ENCODE measurements around the gene ARHGEF10L. TPM values are rescaled to one million over a fixed set of nuclear protein-coding genes. Genes with fewer than 3 reads are reported as not detected.
A peak's percentile ranks its signal among the peaks of the same experiment; 100 is the strongest.
"Not testable (repeated sequence)": the region's sequence is repeated elsewhere in the genome, so short reads cannot be mapped to it uniquely, and the experiment has no call there.

Gene ARHGEF10L
- total RNA-seq, 2 donors from 2014 or later, result 81.4 to 93.1 TPM

DNA sequence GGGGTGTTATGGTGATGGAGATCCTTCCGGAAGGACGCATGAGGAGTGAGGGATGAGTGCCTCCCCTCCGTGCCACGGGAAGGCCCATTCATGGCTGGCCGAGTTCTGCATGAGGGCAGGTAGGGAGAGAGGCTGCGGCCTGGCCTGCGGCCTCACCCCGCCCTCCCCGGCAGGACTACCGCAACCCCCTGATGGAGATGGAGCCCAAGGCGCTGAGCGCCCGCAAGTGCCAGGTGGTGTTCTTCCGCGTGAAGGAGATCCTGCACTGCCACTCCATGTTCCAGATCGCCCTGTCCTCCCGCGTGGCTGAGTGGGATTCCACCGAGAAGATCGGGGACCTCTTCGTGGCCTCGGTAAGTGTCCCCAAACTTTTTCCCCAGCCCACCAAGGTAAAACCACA, 83.3 kb downstream of the ARHGEF10L start:
- no peak for ATAC-seq
- 90 to 98% methylated on average over 18 to 22 of the region's 22 CpGs for WGBS, 2 donors
- Histone ChIP-seq H3K9me3 (no peaks in the 10 kb centered on the region), H3K27ac (no peak overlapping the region), H3K27me3 (no peaks in the 10 kb centered on the region), H3K36me3 (replicated peaks in 1 of 2; ENCODE audit: insufficient read depth in 1 of 2, low read depth in 2 of 2) (peaks cover 14 to 51% of the 10 kb centered on the region in 2 donors), H3K4me3 (no peak overlapping the region), H3K4me1 (no peaks in the 10 kb centered on the region)
- intact Hi-C loops (cut with DNase I), result no loop called here
- no peak for TF ChIP-seq POLR2A (IDR thresholded peaks at IDR 0.05)
- TF ChIP-seq, protein P1, sequence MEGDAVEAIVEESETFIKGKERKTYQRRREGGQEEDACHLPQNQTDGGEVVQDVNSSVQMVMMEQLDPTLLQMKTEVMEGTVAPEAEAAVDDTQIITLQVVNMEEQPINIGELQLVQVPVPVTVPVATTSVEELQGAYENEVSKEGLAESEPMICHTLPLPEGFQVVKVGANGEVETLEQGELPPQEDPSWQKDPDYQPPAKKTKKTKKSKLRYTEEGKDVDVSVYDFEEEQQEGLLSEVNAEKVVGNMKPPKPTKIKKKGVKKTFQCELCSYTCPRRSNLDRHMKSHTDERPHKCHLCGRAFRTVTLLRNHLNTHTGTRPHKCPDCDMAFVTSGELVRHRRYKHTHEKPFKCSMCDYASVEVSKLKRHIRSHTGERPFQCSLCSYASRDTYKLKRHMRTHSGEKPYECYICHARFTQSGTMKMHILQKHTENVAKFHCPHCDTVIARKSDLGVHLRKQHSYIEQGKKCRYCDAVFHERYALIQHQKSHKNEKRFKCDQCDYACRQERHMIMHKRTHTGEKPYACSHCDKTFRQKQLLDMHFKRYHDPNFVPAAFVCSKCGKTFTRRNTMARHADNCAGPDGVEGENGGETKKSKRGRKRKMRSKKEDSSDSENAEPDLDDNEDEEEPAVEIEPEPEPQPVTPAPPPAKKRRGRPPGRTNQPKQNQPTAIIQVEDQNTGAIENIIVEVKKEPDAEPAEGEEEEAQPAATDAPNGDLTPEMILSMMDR (IDR thresholded peaks at IDR 0.05), result no peak
- DNase-seq, result no peak

DNA sequence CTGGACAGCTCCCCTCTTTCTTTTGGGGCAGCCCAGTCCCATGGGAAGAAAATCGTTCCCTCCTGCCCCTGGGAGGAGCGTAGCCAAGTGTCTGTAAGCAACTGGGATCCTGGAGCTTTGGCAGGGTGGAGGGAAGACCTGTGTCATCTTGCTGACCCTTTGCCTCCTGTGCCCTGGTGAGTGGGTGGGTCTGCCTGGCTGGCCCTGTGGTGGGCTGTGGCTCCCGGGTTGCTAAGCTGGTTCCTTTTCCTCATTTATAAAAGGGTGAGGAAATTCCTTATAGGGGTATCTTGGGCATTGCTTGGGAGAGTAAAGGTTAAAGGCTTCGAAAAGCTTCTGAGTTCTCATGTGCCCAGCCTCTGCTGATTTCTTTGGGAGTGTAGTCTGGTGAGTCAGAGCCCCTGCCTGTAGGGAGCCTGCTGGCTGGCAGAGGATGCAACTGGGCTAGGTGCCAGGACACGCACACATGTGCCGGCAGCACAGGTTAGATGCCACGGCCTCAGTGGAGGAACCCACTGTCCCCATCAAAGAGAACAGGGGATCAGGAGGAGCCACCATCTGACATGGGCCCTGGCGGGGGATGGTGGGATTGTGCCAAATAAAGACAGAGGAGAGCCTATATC, 85.2 kb downstream of the ARHGEF10L start:
- Histone ChIP-seq H3K36me3 (replicated peaks in 1 of 2; ENCODE audit: insufficient read depth in 1 of 2, low read depth in 2 of 2) (peaks cover 14 to 45% of the 10 kb centered on the region in 2 donors), H3K27me3 (no peaks in the 10 kb centered on the region), H3K9me3 (no peaks in the 10 kb centered on the region), H3K27ac (no peak overlapping the region), H3K4me3 (no peak overlapping the region), H3K4me1 (no peaks in the 10 kb centered on the region)
- no peak for TF ChIP-seq POLR2A (IDR thresholded peaks at IDR 0.05)
- TF ChIP-seq, protein P1 (IDR thresholded peaks at IDR 0.05), result no peak
- peak in 3 of 4 donors; percentile 35 to 73 (median 51) for DNase-seq
- peak; percentile 27 for ATAC-seq
- WGBS, 2 donors, result 59 to 63% methylated on average over 8 of the region's 8 CpGs
- intact Hi-C loops (cut with DNase I), result no loop called here

DNA sequence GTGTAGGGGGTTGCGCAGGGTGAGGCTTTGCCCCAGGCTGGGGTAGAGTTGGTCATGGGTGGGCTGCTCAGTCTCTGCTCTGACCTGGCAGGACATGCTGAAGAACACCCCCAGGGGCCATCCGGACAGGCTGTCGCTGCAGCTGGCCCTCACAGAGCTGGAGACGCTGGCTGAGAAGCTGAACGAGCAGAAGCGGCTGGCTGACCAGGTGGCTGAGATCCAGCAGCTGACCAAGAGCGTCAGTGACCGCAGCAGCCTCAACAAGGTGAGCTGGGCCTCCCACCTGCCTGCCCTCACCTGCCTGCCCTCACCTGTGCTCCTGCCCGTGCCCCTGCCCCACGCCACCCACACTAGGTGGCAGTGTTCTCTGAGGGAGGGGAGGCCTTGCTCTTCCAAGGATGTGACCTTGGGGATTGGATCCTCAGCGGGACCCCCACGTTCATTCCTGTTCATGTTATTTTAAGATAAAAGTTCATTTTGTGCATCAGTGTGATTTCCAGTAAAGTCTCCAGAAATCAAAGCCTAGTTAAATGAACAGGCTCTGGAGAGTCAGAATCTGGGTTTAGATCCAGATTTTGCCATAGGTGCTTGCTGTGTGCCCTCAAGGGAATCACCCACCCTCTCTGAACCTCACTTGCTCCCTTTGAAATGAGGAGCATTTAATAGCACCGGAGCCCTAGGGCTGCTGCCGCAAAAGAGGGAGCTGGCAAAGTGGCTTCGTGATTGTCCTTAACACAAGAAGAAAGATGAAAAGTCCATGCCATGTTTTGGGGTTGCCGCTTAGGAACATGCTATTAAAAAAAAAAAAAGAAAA, 87.9 kb downstream of the ARHGEF10L start:
- Histone ChIP-seq H3K4me1 (no peaks in the 10 kb centered on the region), H3K36me3 (replicated peaks in 1 of 2; ENCODE audit: insufficient read depth in 1 of 2, low read depth in 2 of 2) (peaks cover 14 to 46% of the 10 kb centered on the region in 2 donors), H3K27ac (no peak overlapping the region), H3K27me3 (no peaks in the 10 kb centered on the region), H3K4me3 (no peak overlapping the region), H3K9me3 (no peaks in the 10 kb centered on the region)
- WGBS, 2 donors, result 70 to 75% methylated on average over 7 to 13 of the region's 16 CpGs
- DNase-seq (no peak), ATAC-seq (no peak)
- no peak for TF ChIP-seq POLR2A (IDR thresholded peaks at IDR 0.05)
- TF ChIP-seq, protein P1 (IDR thresholded peaks at IDR 0.05), result no peak
- intact Hi-C loops (cut with DNase I), result no loop called here

DNA sequence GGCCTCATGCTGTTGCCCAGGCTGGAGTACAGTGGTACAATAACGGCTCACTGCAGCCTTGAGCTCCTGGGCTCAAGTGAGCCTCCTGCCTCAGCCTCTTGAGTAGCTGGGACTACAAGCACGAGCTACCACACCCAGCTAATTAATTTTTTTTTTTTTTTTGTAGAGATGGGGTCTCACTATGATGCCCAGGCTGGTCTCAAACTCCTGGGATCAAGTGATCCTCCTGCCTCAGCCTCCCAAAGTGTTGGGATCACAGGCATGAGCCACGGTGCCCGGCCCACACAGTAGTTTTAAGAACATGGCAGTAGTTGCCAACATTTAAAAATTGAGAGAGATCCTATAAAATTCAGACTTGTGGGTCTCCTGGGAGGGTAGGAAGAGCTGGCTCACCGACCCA, 89.5 kb downstream of the ARHGEF10L start:
- H3K4me3 ChIP-seq; DNase-seq; ATAC-seq; intact Hi-C loops (cut with DNase I); H3K9me3 ChIP-seq; H3K27ac ChIP-seq; H3K27me3 ChIP-seq; H3K4me1 ChIP-seq: not testable (repeated sequence)
- peaks cover 14 to 45% of the 10 kb centered on the region in 2 donors for H3K36me3 ChIP-seq (replicated peaks in 1 of 2; ENCODE audit: insufficient read depth in 1 of 2, low read depth in 2 of 2)
- 63 to 90% methylated on average over 5 of the region's 5 CpGs for WGBS, 2 donors

DNA sequence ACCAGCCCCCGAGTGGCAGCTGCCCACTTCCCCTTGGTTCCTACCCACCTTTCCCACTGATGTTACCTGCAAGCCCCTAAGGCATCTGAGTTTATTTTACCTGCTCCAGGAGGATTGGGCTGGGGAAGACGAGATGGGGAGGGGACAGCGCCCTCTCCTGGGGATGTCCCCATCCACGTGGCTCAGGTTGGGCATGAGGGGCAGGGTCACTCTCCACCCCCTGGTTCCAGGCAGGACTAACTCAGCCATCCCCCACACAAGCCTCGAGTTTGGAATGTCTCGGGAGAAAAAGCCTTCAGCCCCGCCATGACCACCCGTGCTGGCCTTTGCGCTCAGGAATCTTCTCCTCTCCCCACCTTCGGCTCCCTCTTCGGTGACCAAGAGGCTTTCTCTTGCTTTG, 90.0 kb downstream of the ARHGEF10L start:
- Histone ChIP-seq H3K4me1 (no peaks in the 10 kb centered on the region), H3K4me3 (no peak overlapping the region), H3K9me3 (no peaks in the 10 kb centered on the region), H3K36me3 (replicated peaks in 1 of 2; ENCODE audit: insufficient read depth in 1 of 2, low read depth in 2 of 2) (peaks cover 14 to 45% of the 10 kb centered on the region in 2 donors), H3K27ac (peak overlapping the region in 1 of 4 donors; percentile 36), H3K27me3 (no peaks in the 10 kb centered on the region)
- 75 to 87% methylated on average over 9 to 11 of the region's 11 CpGs for WGBS, 2 donors
- intact Hi-C loops (cut with DNase I), result no loop called here
- DNase-seq, result peak in 1 of 4 donors; percentile 24
- ATAC-seq, result no peak
- TF ChIP-seq POLR2A (IDR thresholded peaks at IDR 0.05), result no peak
- TF ChIP-seq, protein P1 (IDR thresholded peaks at IDR 0.05), result peak in 5 of 7 experiments; percentile 18 to 27 (median 25)
